HepG2 (cell line): ENCODE data around the gene ACVR2A. TPM values are rescaled to one million over a fixed set of nuclear protein-coding genes. Genes with fewer than 3 reads are reported as not detected.

Experiments used
- ATF7 ChIP-seq, 2 experiments: fragments of 450-650 bp in 1 of 2; sonication (generic) in 1 of 2; formaldehyde crosslinking in 1 of 2; IDR thresholded peaks; 2 replicates each; pipeline versions ENCODE4 v1.4.0 to v1.6.1; 2016 to 2020; ENCODE audit warnings: antibody characterized with exemption in 1 of 2, mild to moderate bottlenecking in 1 of 2, missing genetic modification reagents in 1 of 2
- MNT ChIP-seq: fragments of 450-650 bp; IDR thresholded peaks from 2 replicates; pipeline ENCODE4 v1.6.1; 2016
- SOX6 ChIP-seq, 2 experiments: fragments of 450-650 bp in 1 of 2; sonication (generic) in 1 of 2; formaldehyde crosslinking in 1 of 2; IDR thresholded peaks; 2 replicates each; pipeline versions ENCODE4 v1.4.0 to v1.6.1; 2017 to 2020; ENCODE audit warnings: antibody characterized with exemption in 1 of 2, mild to moderate bottlenecking in 1 of 2, missing genetic modification reagents in 1 of 2
- ZNF34 ChIP-seq: sonication (generic); formaldehyde crosslinking; IDR thresholded peaks from 2 replicates; pipeline ENCODE4 v1.4.0; 2020; ENCODE audit warnings: mild to moderate bottlenecking, missing genetic modification reagents, borderline replicate concordance
- ZNF563 ChIP-seq: sonication (generic); formaldehyde crosslinking; IDR thresholded peaks from 2 replicates; pipeline ENCODE4 v1.8.0; 2022; ENCODE audit warnings: mild to moderate bottlenecking, moderate library complexity, missing genetic modification reagents
- ZNF687 ChIP-seq: sonication (generic); formaldehyde crosslinking; IDR thresholded peaks from 2 replicates; pipeline ENCODE4 v1.5.1; 2020; ENCODE audit warnings: mild to moderate bottlenecking, missing genetic modification reagents, moderate library complexity
- ZNF782 ChIP-seq: sonication (generic); formaldehyde crosslinking; IDR thresholded peaks from 2 replicates; pipeline ENCODE4 v1.4.0; 2020; ENCODE audit warnings: missing genetic modification reagents, mild to moderate bottlenecking, borderline replicate concordance
- polyA plus RNA-seq, 8 experiments: library from polyadenylated mRNA; depleted of rRNA in 3 of 8; stranded (reverse) in 7 of 8; unstranded in 1 of 8; fragments of >200 nt; fragmentation: Illumina TruSeq in 4 of 8; extraction: Trizol in 4 of 8; gene quantifications; 2 replicates each; pipeline versions ENCODE4 v1.2.1 to v1.2.3, GENCODE V29; 2011 to 2016; ENCODE audit warnings: low read depth in 4 of 8, missing spikeins in 1 of 8, mixed read lengths in 1 of 8; ENCODE audit not compliant: insufficient read depth in 1 of 8
- total RNA-seq, 5 experiments: library from RNA; depleted of rRNA; stranded (reverse); fragments of >200 nt; fragmentation: Illumina TruSeq; extraction: Trizol; gene quantifications; 2 replicates each; pipeline ENCODE4 v1.2.3, GENCODE V29; 2016; ENCODE audit warnings: low read depth in 1 of 5
- TF ChIP-seq, protein P1 (sequence below): IDR thresholded peaks from 2 replicates; pipeline ENCODE4 v1.6.1; 2016; ENCODE audit warnings: mild to moderate bottlenecking
- TF ChIP-seq, protein P2 (sequence below): sonication (generic); formaldehyde crosslinking; IDR thresholded peaks from 2 replicates; pipeline ENCODE4 v1.5.1; 2020; ENCODE audit warnings: missing genetic modification reagents, mild to moderate bottlenecking, borderline replicate concordance

ACVR2A gene
- total and polyA plus RNA-seq, 2 of the 13 experiments (the other 11 are each of a cell fraction or from before 2014, with no cell fraction given), result 8.3 to 18.0 TPM

- TF ChIP-seq ZNF687 (CRISPR knock-in tag) (no peak), ZNF563 (CRISPR knock-in tag) (no peak), MNT (no peak), ATF7 (IDR thresholded peaks at IDR 0.05) (no peak), ATF7 (CRISPR knock-in tag; IDR thresholded peaks at IDR 0.05) (no peak), ZNF782 (no peak), SOX6 (IDR thresholded peaks at IDR 0.05) (no peak), SOX6 (CRISPR knock-in tag; IDR thresholded peaks at IDR 0.05) (peak; percentile 88), ZNF34 (no peak)
- TF ChIP-seq, protein P1, sequence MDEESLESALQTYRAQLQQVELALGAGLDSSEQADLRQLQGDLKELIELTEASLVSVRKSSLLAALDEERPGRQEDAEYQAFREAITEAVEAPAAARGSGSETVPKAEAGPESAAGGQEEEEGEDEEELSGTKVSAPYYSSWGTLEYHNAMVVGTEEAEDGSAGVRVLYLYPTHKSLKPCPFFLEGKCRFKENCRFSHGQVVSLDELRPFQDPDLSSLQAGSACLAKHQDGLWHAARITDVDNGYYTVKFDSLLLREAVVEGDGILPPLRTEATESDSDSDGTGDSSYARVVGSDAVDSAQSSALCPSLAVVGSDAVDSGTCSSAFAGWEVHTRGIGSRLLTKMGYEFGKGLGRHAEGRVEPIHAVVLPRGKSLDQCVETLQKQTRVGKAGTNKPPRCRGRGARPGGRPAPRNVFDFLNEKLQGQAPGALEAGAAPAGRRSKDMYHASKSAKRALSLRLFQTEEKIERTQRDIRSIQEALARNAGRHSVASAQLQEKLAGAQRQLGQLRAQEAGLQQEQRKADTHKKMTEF, result peak; percentile 28; the same call in 1 of the 2 replicates
- TF ChIP-seq, protein P2, sequence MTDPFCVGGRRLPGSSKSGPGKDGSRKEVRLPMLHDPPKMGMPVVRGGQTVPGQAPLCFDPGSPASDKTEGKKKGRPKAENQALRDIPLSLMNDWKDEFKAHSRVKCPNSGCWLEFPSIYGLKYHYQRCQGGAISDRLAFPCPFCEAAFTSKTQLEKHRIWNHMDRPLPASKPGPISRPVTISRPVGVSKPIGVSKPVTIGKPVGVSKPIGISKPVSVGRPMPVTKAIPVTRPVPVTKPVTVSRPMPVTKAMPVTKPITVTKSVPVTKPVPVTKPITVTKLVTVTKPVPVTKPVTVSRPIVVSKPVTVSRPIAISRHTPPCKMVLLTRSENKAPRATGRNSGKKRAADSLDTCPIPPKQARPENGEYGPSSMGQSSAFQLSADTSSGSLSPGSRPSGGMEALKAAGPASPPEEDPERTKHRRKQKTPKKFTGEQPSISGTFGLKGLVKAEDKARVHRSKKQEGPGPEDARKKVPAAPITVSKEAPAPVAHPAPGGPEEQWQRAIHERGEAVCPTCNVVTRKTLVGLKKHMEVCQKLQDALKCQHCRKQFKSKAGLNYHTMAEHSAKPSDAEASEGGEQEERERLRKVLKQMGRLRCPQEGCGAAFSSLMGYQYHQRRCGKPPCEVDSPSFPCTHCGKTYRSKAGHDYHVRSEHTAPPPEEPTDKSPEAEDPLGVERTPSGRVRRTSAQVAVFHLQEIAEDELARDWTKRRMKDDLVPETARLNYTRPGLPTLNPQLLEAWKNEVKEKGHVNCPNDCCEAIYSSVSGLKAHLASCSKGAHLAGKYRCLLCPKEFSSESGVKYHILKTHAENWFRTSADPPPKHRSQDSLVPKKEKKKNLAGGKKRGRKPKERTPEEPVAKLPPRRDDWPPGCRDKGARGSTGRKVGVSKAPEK (CRISPR knock-in tag), result no peak
Measured at GRCh38 chr2:147851244-147851930, 6.6 kb downstream of the ACVR2A start (continued).
